ENCODE results near the gene EPS15. TPM values are rescaled to one million over a fixed set of nuclear protein-coding genes. Genes with fewer than 3 reads are reported as not detected.

The EPS15 gene
- polyA plus RNA-seq, 1 of the 3 experiments (the other 2 are of a cell fraction) = 17.0 TPM

GRCh38 chr1:51324251-51325010 is 194.6 kb downstream of the EPS15 start:
- no peak overlapping the region for H3K9ac ChIP-seq
- POLR2A ChIA-PET = no interaction called here
- no peak for TF ChIP-seq REST (IDR thresholded peaks at IDR 0.05; ENCODE audit: low read depth, low read length)
- no peak for TF ChIP-seq GATA2 (CRISPR knock-in tag; IDR thresholded peaks at IDR 0.05)
- TF ChIP-seq FOXM1 (IDR thresholded peaks at IDR 0.05; ENCODE audit: low read depth) = no peak
- TF ChIP-seq NRF1 (IDR thresholded peaks at IDR 0.05; ENCODE audit: low read depth, low read length) = no peak
- TF ChIP-seq EZH2phosphoT487 (IDR thresholded peaks at IDR 0.05; ENCODE audit: borderline replicate concordance, low read depth) = no peak
- no peak for TF ChIP-seq TEAD4 (IDR thresholded peaks at IDR 0.05; ENCODE audit: borderline replicate concordance, insufficient read depth)
- TF ChIP-seq USF2 (IDR thresholded peaks at IDR 0.05; ENCODE audit: borderline replicate concordance, low read depth, low read length) = no peak
- TF ChIP-seq TCF12 (IDR thresholded peaks at IDR 0.05) = no peak
- no peak for TF ChIP-seq RXRA (IDR thresholded peaks at IDR 0.05; ENCODE audit: borderline replicate concordance, low read depth)
- TF ChIP-seq FOXJ3 (CRISPR knock-in tag; IDR thresholded peaks at IDR 0.05) = no peak
- no peak for TF ChIP-seq SIN3A (IDR thresholded peaks at IDR 0.05; ENCODE audit: borderline replicate concordance, low read depth, low read length)
- no peak for TF ChIP-seq USF1 (IDR thresholded peaks at IDR 0.05; ENCODE audit: borderline replicate concordance, low read depth)
- TF ChIP-seq MAX (IDR thresholded peaks at IDR 0.05; ENCODE audit: low read depth) = no peak
- TF ChIP-seq, protein P1, sequence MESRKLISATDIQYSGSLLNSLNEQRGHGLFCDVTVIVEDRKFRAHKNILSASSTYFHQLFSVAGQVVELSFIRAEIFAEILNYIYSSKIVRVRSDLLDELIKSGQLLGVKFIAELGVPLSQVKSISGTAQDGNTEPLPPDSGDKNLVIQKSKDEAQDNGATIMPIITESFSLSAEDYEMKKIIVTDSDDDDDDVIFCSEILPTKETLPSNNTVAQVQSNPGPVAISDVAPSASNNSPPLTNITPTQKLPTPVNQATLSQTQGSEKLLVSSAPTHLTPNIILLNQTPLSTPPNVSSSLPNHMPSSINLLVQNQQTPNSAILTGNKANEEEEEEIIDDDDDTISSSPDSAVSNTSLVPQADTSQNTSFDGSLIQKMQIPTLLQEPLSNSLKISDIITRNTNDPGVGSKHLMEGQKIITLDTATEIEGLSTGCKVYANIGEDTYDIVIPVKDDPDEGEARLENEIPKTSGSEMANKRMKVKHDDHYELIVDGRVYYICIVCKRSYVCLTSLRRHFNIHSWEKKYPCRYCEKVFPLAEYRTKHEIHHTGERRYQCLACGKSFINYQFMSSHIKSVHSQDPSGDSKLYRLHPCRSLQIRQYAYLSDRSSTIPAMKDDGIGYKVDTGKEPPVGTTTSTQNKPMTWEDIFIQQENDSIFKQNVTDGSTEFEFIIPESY (IDR thresholded peaks at IDR 0.05; ENCODE audit: borderline replicate concordance, low read depth) = no peak
- no peak for TF ChIP-seq SMC3 (IDR thresholded peaks at IDR 0.05; ENCODE audit: low read depth, low read length)
- TF ChIP-seq NFIC (IDR thresholded peaks at IDR 0.05; ENCODE audit: borderline replicate concordance) = no peak
- no peak for TF ChIP-seq MXI1 (IDR thresholded peaks at IDR 0.05; ENCODE audit: low read depth, low read length)
- no peak for TF ChIP-seq POLR2AphosphoS5 (IDR thresholded peaks at IDR 0.05; ENCODE audit: low read depth, low read length)
- H3K4me3 ChIP-seq (ENCODE audit: low read depth in 2 of 2, low read length in 1 of 2) = no peak overlapping the region
- no peaks in the 10 kb centered on the region for H3K27me3 ChIP-seq (ENCODE audit: insufficient read depth)
- H3K4me2 ChIP-seq = no peak overlapping the region
- H3K4me1 ChIP-seq (ENCODE audit: control insufficient read depth in 1 of 2, insufficient read depth in 2 of 2, low read depth in 1 of 2, low read length in 1 of 2) = peaks cover 0 to 12% of the 10 kb centered on the region in 2 experiments; a peak in 1 of 4 replicates
- no peak overlapping the region for H2AFZ ChIP-seq (ENCODE audit: low read depth)
- no peaks in the 10 kb centered on the region for H3K36me3 ChIP-seq (replicated peaks in 1 of 2; ENCODE audit: control insufficient read depth in 1 of 2, insufficient read depth in 2 of 2, low read length in 1 of 2)
- H3K9me2 ChIP-seq = no peaks in the 10 kb centered on the region
- H4K20me1 ChIP-seq (ENCODE audit: insufficient read depth) = no peaks in the 10 kb centered on the region
- no peaks in the 10 kb centered on the region for H3K9me3 ChIP-seq
- H3K27ac ChIP-seq (ENCODE audit: low read depth in 2 of 2, low read length in 1 of 2) = no peak overlapping the region
- CTCF ChIA-PET = no interaction called here
- no peaks in the 10 kb centered on the region for H3F3A ChIP-seq (replicated peaks; ENCODE audit: insufficient read depth)
- WGBS (ENCODE audit: low lambda C conversion rate) = 89% methylated on average over 7 of the region's 7 CpGs
- H3K79me2 ChIP-seq (ENCODE audit: insufficient read depth) = no peaks in the 10 kb centered on the region
- no peak for DNase-seq

All from SK-N-SH (cell line).